Thyroid gland (tissue), 4 donors: ENCODE results near the gene LRCH1.

ENCODE experiments used
- CTCF ChIP-seq, 6 experiments: fragments of 200-600 bp in 3 of 6; fragments of 450-650 bp in 3 of 6; sonication (generic) in 3 of 6; IDR thresholded peaks; one replicate each; pipeline ENCODE4 v1.5.1; 2016 to 2019; ENCODE audit warnings: antibody characterized with exemption in 6 of 6, mild to moderate bottlenecking in 2 of 6, inconsistent platforms in 1 of 6, moderate library complexity in 1 of 6
- POLR2A ChIP-seq, 2 donors: fragments of 450-650 bp; IDR thresholded peaks; one replicate each; pipeline ENCODE4 v1.6.1; 2017; ENCODE audit warnings: antibody characterized with exemption in 2 of 2, mild to moderate bottlenecking in 2 of 2, moderate library complexity in 1 of 2

GRCh38 chr13:46595885-46596275 lies 42.9 kb downstream of the LRCH1 start:
- TF ChIP-seq CTCF (IDR thresholded peaks at IDR 0.05) (no peak), POLR2A (IDR thresholded peaks at IDR 0.05) (no peak)
